ENCODE data around the gene NFE2L2. TPM values are rescaled to one million over a fixed set of nuclear protein-coding genes. Genes with fewer than 3 reads are reported as not detected.

The NFE2L2 gene
- total RNA-seq, 2 experiments from 2014 or later = 26.2 to 58.6 TPM

GRCh38 chr2:177184606-177185005, 79.9 kb downstream of the NFE2L2 start:
- Histone ChIP-seq H3K79me2 (ENCODE audit: insufficient read depth, low read depth, low read length) (no peaks in the 10 kb centered on the region), H3K9me2 (ENCODE audit: insufficient read depth, low read length) (no peaks in the 10 kb centered on the region), H3K4me2 (ENCODE audit: low read length) (no peak overlapping the region), H2AFZ (ENCODE audit: low read length) (no peak overlapping the region), H3K9me3 (ENCODE audit: low read length) (no peaks in the 10 kb centered on the region), H3K36me3 (ENCODE audit: insufficient read depth, low read length) (no peaks in the 10 kb centered on the region), H3K4me1 (ENCODE audit: insufficient read depth, low read length, poor library complexity, severe bottlenecking) (no peaks in the 10 kb centered on the region), H3K4me3 (ENCODE audit: low read depth, low read length, poor library complexity, severe bottlenecking) (no peak overlapping the region), H3K27ac (ENCODE audit: low read depth, low read length, poor library complexity, severe bottlenecking) (no peak overlapping the region), H4K20me1 (ENCODE audit: insufficient read depth, low read length) (no peaks in the 10 kb centered on the region)
- ChIA-PET CTCF (ENCODE audit: unreplicated experiment) (no interaction called here), POLR2A (interaction anchor here (0.6 to 1.5 kb wide), 2 partner anchors 10 to 998 kb away, joined by 4 to 5 read pairs; no protein-coding TSS in a partner anchor)
- intact Hi-C loops (cut with micrococcal nuclease; ENCODE audit: unreplicated experiment) = no loop called here
- DNase-seq (ENCODE audit: low spot score) = no peak
- no peak for TF ChIP-seq EZH2phosphoT487 (IDR thresholded peaks at IDR 0.05; ENCODE audit: borderline replicate concordance, low read depth, low read length)
- TF ChIP-seq, protein P1, sequence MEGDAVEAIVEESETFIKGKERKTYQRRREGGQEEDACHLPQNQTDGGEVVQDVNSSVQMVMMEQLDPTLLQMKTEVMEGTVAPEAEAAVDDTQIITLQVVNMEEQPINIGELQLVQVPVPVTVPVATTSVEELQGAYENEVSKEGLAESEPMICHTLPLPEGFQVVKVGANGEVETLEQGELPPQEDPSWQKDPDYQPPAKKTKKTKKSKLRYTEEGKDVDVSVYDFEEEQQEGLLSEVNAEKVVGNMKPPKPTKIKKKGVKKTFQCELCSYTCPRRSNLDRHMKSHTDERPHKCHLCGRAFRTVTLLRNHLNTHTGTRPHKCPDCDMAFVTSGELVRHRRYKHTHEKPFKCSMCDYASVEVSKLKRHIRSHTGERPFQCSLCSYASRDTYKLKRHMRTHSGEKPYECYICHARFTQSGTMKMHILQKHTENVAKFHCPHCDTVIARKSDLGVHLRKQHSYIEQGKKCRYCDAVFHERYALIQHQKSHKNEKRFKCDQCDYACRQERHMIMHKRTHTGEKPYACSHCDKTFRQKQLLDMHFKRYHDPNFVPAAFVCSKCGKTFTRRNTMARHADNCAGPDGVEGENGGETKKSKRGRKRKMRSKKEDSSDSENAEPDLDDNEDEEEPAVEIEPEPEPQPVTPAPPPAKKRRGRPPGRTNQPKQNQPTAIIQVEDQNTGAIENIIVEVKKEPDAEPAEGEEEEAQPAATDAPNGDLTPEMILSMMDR (conservative IDR thresholded peaks at IDR 0.05; ENCODE audit: low read length) = no peak
- no TSS peak for BruUV-seq (replicated peaks)

GRCh38 chr2:177183860-177184259, 80.7 kb downstream of the NFE2L2 start:
- Histone ChIP-seq H3K4me3 (ENCODE audit: low read depth, low read length, poor library complexity, severe bottlenecking) (no peak overlapping the region), H3K9me2 (ENCODE audit: insufficient read depth, low read length) (no peaks in the 10 kb centered on the region), H3K27ac (ENCODE audit: low read depth, low read length, poor library complexity, severe bottlenecking) (no peak overlapping the region), H3K4me1 (ENCODE audit: insufficient read depth, low read length, poor library complexity, severe bottlenecking) (no peaks in the 10 kb centered on the region), H3K79me2 (ENCODE audit: insufficient read depth, low read depth, low read length) (no peaks in the 10 kb centered on the region), H3K36me3 (ENCODE audit: insufficient read depth, low read length) (no peaks in the 10 kb centered on the region), H2AFZ (ENCODE audit: low read length) (no peak overlapping the region), H4K20me1 (ENCODE audit: insufficient read depth, low read length) (no peaks in the 10 kb centered on the region), H3K9me3 (ENCODE audit: low read length) (no peaks in the 10 kb centered on the region), H3K4me2 (ENCODE audit: low read length) (no peak overlapping the region)
- POLR2A ChIA-PET = interaction anchor here (0.6 kb wide), 1 partner anchor 997 kb away, joined by 4 read pairs; no protein-coding TSS in a partner anchor
- no peak for DNase-seq (ENCODE audit: low spot score)
- TF ChIP-seq, protein P1 (conservative IDR thresholded peaks at IDR 0.05; ENCODE audit: low read length) = no peak
- TF ChIP-seq EZH2phosphoT487 (IDR thresholded peaks at IDR 0.05; ENCODE audit: borderline replicate concordance, low read depth, low read length) = no peak
- intact Hi-C loops (cut with micrococcal nuclease; ENCODE audit: unreplicated experiment) = no loop called here
- CTCF ChIA-PET (ENCODE audit: unreplicated experiment) = no interaction called here
- no TSS peak for BruUV-seq (replicated peaks)

Small RNA genes within 50 kb of the gene (microRNA-seq; reads per million reads assigned to microRNA genes)
- gene MIR3128 (ENCODE audit: borderline replicate concordance) = not detected
- gene MIR6512 (ENCODE audit: borderline replicate concordance) = not detected

Small RNA genes within 50 kb of the gene (small RNA-seq; reads per million reads assigned to genes)
- not detected for gene MIR3128
- gene MIR6512 = not detected
- not detected for gene RF00019

Other genes with a start within 250 kb of the NFE2L2 start
- 68.2 and 82.2 TPM in 2 replicates for gene HNRNPA3, start 51.9 kb downstream of the NFE2L2 start, total RNA-seq (2014; rRNA removed; shearing (Covaris generic))
- 450 and 472 TPM in 2 replicates for gene HNRNPA3, start 51.9 kb downstream of the NFE2L2 start, total RNA-seq (2022)
- gene AGPS, start 128.0 kb upstream of the NFE2L2 start, total RNA-seq (2014; rRNA removed; shearing (Covaris generic)) = 2.1 and 2.3 TPM in 2 replicates
- 9.6 and 14.5 TPM in 2 replicates for gene AGPS, start 128.0 kb upstream of the NFE2L2 start, total RNA-seq (2022)